GM03348 (cell line): ENCODE data around the gene GGACT.
A peak's percentile ranks its signal among the peaks of the same experiment; 100 is the strongest.

ENCODE experiments used
- DNase-seq: peaks from one replicate; pipeline ENCODE4 v3.0.0; 2012; ENCODE audit warnings: low spot score

GGACT gene

GRCh38 chr13:100513171-100513570, 75.4 kb downstream of the GGACT start:
- DNase-seq: no peak

GRCh38 chr13:100512422-100512821, 76.2 kb downstream of the GGACT start:
- DNase-seq: no peak

GRCh38 chr13:100511466-100511865, 77.1 kb downstream of the GGACT start:
- DNase-seq: no peak

DNA sequence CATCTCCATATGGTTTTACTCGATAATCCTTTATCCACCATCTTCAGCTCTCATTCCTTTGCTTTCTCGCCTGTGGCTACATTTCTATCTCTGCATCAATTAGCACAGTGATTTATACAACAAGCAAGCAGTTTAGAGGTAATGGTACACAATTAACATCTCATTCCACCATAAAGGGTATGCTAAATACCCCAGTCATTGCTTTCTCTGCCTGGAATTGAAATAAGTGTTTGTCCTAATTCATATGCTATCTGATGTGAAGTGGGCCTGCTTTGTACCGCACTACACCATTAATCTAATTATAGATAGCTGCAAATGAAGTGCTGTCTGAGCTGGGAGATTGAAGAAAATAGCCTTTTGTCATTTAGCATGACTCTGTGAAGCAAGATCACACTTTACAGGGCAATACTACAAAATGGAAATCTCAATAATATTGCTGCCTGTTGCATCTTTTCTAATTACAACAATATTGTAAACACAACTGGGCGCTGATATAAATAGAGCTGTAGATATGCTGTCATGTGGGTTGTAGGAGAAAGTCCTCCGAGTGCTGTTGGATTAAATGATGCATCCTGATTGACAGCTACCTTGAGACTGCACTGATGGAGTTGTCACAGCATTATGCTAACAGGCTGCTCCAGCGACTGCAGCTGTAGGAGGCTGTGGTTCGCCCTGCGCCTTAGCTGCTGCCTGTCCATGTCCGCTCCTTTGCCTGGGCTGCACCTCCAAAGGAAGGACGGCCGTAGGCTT, 78.2 kb downstream of the GGACT start:
- no peak for DNase-seq

- DNase-seq: no peak
These were observed 79.6 kb downstream of the GGACT start for GRCh38 chr13:100508996-100509395.

DNA sequence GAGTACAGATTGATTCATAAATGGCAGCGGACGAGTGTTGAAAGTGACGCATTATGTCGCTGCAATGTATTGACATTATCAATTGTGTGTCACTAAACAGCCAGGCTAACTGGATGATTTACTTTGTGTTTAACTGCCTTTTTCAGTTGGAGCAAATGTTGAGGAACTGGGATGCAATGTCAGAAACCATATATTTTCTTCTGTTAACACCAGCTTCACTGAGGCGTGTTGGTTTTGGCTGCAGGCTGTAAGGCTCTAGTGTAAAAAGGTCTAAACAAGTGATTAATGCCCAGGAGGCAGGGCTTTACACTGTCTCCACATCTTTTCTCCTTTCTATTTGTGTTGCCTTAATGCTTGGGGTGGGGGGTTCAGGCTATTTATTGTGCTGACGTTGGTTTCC, 80.1 kb downstream of the GGACT start:
- DNase-seq: no peak

- no peak for DNase-seq
These were observed 81.8 kb downstream of the GGACT start for GRCh38 chr13:100506600-100507422.

DNA sequence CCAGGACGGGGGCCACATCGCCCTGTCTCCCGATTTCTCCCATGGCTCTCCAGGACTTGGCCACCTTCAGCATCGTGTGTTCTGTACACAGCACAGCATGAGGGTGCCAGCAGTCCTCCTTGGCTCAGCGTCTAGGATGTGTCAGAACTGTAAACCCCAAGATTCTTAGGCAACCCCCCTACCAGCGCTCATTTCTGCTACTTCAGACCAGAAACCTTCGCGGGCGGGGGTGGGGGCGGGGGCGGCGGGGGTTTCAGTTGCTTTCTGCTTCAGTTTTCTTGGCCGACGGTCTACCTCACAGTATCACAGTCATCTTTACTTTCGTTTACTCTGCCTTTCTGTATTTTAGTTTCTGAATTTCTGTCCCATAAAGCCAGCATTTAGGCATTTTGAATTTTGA, 82.4 kb downstream of the GGACT start:
- no peak for DNase-seq

DNA sequence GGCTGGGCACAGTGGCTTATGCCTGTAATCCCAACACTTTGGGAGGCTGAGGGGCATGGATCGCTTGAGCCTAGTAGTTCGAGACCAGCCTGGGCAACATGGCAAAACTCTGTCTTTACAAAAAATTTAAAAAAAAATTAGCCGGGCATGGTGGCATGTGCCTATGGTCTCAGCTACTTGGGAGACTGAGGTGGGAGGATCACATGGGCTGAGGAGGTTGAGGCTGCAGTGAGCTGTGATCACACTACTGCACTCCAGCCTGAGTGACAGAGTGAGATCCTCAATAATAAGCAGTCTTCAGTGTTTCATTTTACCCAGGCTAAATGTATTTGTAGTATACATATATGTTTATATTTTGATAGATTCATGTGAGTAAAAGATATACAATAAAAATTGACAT, 85.0 kb downstream of the GGACT start:
- DNase-seq: no peak

DNA sequence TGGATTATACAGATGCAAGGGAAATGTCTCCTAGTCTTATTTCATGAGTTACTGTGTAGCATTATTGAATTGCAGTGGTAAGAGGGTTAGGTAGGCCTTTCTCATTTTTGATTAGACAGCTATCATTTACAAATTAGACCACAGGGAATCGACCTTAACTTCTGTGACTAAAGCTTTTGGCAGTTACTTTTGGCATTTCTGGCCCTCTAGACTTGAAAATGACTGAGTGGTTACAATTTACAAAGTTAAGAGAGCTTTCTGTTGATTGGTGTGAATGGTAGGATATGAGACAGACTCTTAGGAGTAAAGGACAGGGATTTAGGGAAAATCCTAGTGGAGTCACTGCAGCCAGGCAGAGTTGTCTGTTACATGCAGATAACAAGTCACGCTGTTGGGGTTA, 86.1 kb downstream of the GGACT start:
- DNase-seq: no peak

DNA sequence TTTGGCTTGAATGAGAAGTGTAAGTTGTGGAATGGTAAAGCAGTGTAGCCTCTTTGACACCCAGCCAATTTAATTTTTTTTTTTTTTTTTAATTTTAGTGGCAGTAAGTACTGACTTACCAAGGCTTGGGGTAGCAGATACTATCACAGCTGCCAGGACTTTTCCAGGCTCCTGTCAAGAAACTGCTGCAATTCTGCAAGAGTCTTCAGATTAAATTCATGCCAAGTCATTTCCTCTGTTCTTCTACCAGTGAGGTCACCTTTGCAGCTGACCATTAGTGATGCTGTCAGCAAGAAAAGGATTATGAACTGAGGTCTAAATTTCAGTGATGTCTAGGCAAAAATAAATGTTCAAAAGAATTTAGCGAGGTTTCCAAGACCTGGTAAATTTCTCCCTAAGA, 91.2 kb downstream of the GGACT start:
- no peak for DNase-seq

DNA sequence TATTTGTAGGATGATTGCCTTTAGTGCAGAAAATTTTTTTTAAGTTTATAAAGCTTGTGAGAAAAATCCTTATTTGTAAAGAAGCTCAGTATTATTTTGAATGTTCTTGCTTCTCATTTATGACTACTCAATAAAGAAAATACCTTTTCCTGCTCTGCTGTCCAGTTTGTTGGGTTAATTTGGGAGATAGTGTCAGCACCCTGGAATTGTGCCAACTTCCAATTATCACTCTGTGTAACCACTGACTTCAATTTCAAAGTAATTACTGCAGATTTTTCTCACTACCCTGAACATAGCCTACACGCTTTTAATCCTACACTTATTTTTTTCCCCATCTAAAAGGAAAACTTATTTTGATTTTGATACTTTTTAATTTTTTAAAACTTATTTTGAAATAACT, 93.1 kb downstream of the GGACT start:
- DNase-seq: no peak

GRCh38 chr13:100493418-100493817, 95.2 kb downstream of the GGACT start:
- DNase-seq: no peak

DNA sequence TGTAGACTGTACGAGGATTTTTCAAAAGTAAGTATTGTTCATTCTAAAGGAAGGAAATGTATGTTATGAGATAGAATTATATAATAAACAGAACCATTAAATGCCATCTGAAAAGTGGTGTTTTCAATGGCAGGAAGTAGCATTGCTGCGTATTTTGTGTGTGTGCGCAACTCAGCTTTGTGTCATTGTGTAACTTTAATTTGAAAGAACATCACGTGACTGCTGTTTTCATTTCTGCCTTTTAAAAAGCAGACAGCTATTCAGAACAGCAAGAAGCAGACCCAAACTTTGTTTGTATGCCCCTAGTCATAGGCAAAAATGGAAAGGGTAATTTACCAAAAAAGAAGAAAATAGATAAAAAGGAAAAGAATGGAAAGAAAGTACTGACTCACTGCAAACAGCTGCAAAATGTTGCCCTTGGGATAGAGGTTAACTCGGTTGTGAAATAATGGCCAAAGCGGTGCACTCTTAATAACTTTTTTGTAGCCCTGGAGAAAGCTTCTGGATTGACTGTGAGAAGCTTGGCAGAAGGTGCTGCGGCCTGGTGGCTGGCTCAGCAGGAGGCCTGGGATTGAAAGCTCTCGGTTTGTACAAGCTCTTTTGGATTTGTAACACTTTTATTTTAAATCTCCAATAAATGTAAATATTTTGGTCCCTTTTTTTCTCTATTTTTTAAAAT, 97.3 kb downstream of the GGACT start:
- peak; percentile 36 for DNase-seq

- DNase-seq: no peak
These were observed 97.9 kb downstream of the GGACT start for GRCh38 chr13:100490692-100491091.

GRCh38 chr13:100485265-100485664, 103.3 kb downstream of the GGACT start:
- no peak for DNase-seq

GRCh38 chr13:100484702-100485101, 103.9 kb downstream of the GGACT start:
- no peak for DNase-seq

GRCh38 chr13:100483841-100484381, 104.7 kb downstream of the GGACT start:
- no peak for DNase-seq

- DNase-seq: no peak
These were observed 105.5 kb downstream of the GGACT start for GRCh38 chr13:100483139-100483538.

GRCh38 chr13:100480676-100481075, 107.9 kb downstream of the GGACT start:
- DNase-seq: no peak
